Stimulated activated CD4-positive, alpha-beta T cell treated with anti-CD3 and anti-CD28 coated beads, Interleukin-12 subunit alpha, Interleukin-12 subunit beta, amount 100 ng/mL, for 24 hours (primary cell): ENCODE measurements around the gene PITHD1.
"Not testable (repeated sequence)": the region's sequence is repeated elsewhere in the genome, so short reads cannot be mapped to it uniquely, and the experiment has no call there.

Experiments used
- DNase-seq, 2 experiments: peaks; one replicate each; pipeline ENCODE4 v3.0.0-alpha.2; 2020; ENCODE audit warnings: low read depth in 2 of 2

The PITHD1 gene

GRCh38 chr1:23825076-23825761 lies 47.0 kb downstream of the PITHD1 start, which contains the start of gene HMGCL:
Gene HMGCL (minus strand): TSS chr1:23825429. CDS start chr1:23825415, 14 bp downstream.
- peak; percentile 81 to 85 for DNase-seq

GRCh38 chr1:23825762-23826522 lies 47.7 kb downstream of the PITHD1 start:
- DNase-seq = no peak

GRCh38 chr1:23826590-23826989 lies 48.4 kb downstream of the PITHD1 start:
- DNase-seq = not testable (repeated sequence)

- DNase-seq = no peak
These were observed 49.5 kb downstream of the PITHD1 start for GRCh38 chr1:23827717-23828116.

GRCh38 chr1:23834156-23834555 lies 55.9 kb downstream of the PITHD1 start:
- DNase-seq = not testable (repeated sequence)

GRCh38 chr1:23836037-23836436 lies 57.8 kb downstream of the PITHD1 start:
- no peak for DNase-seq
